ENCODE measurements around the gene PPIE. TPM values are rescaled to one million over a fixed set of nuclear protein-coding genes. Genes with fewer than 3 reads are reported as not detected.

PPIE gene
- total RNA-seq, 2 experiments from 2014 or later: 54.5 to 71.9 TPM

DNA sequence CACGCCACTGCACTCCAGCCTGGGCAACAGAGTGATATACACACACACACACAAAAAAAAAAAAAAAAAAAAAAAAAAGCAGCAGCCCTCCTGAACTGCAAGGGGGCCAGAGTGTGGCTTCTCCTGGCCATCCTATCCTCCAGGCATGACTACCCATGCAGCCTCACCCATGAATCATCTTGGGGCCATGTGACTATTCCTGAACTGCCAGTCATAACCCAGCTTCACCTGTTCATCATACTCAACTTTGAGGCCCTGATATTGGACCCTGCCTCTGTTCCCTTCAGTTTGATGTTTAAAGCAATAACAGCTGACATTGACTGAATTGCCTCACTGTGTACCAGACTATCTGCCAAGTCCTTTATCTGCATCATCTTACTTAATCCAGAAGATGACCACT lies 44.7 kb upstream of the PPIE start:
- no TSS peak for BruUV-seq (replicated peaks)
- intact Hi-C loops (cut with micrococcal nuclease; ENCODE audit: unreplicated experiment): no loop called here
- H3K9me3 ChIP-seq (ENCODE audit: low read length): no peaks in the 10 kb centered on the region
- no peak for DNase-seq (ENCODE audit: low spot score)
- H4K20me1 ChIP-seq (ENCODE audit: insufficient read depth, low read length): no peaks in the 10 kb centered on the region
- no peak for TF ChIP-seq EZH2phosphoT487 (IDR thresholded peaks at IDR 0.05; ENCODE audit: borderline replicate concordance, low read depth, low read length)
- H3K4me2 ChIP-seq (ENCODE audit: low read length): no peak overlapping the region
- ChIA-PET POLR2A (interaction anchor here (0.6 kb wide), 2 partner anchors 13 to 172 kb away, joined by 3 read pairs; no protein-coding TSS in a partner anchor), CTCF (ENCODE audit: unreplicated experiment) (no interaction called here)
- no peaks in the 10 kb centered on the region for H3K9me2 ChIP-seq (ENCODE audit: insufficient read depth, low read length)
- H3K4me3 ChIP-seq (ENCODE audit: low read depth, low read length, poor library complexity, severe bottlenecking): no peak overlapping the region
- no peaks in the 10 kb centered on the region for H3K36me3 ChIP-seq (ENCODE audit: insufficient read depth, low read length)
- H2AFZ ChIP-seq (ENCODE audit: low read length): no peak overlapping the region
- no peaks in the 10 kb centered on the region for H3K79me2 ChIP-seq (ENCODE audit: insufficient read depth, low read depth, low read length)
- no peak overlapping the region for H3K27ac ChIP-seq (ENCODE audit: low read depth, low read length, poor library complexity, severe bottlenecking)
- no peaks in the 10 kb centered on the region for H3K4me1 ChIP-seq (ENCODE audit: insufficient read depth, low read length, poor library complexity, severe bottlenecking)

DNA sequence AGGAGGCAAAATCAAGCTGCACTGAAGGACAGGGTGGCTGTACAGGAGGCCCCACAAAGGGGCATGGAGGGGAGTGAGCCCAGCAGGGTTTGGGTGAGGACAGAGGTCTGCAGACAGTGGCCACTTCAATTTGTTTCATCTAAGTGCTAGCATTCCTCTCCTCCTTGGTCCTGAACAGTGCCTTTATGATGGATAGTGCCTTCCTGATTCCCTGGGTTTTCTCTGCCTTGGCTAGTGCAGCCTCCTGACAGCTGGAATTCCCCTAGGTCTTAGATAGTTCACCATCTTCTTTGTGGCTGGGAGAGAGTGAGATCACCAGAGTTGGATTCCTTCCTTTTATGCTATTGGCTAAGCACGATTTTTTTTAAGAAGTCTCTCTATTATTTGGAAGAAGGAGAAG lies 43.7 kb upstream of the PPIE start:
- BruUV-seq (replicated peaks): no TSS peak
- Histone ChIP-seq H3K4me3 (ENCODE audit: low read depth, low read length, poor library complexity, severe bottlenecking) (no peak overlapping the region), H3K27ac (ENCODE audit: low read depth, low read length, poor library complexity, severe bottlenecking) (no peak overlapping the region), H3K9me2 (ENCODE audit: insufficient read depth, low read length) (no peaks in the 10 kb centered on the region), H3K36me3 (ENCODE audit: insufficient read depth, low read length) (no peaks in the 10 kb centered on the region), H3K4me1 (ENCODE audit: insufficient read depth, low read length, poor library complexity, severe bottlenecking) (no peaks in the 10 kb centered on the region), H2AFZ (ENCODE audit: low read length) (no peak overlapping the region), H3K4me2 (ENCODE audit: low read length) (no peak overlapping the region), H3K9me3 (ENCODE audit: low read length) (no peaks in the 10 kb centered on the region), H4K20me1 (ENCODE audit: insufficient read depth, low read length) (no peaks in the 10 kb centered on the region), H3K79me2 (ENCODE audit: insufficient read depth, low read depth, low read length) (no peaks in the 10 kb centered on the region)
- POLR2A ChIA-PET: no interaction called here
- TF ChIP-seq, protein P1, sequence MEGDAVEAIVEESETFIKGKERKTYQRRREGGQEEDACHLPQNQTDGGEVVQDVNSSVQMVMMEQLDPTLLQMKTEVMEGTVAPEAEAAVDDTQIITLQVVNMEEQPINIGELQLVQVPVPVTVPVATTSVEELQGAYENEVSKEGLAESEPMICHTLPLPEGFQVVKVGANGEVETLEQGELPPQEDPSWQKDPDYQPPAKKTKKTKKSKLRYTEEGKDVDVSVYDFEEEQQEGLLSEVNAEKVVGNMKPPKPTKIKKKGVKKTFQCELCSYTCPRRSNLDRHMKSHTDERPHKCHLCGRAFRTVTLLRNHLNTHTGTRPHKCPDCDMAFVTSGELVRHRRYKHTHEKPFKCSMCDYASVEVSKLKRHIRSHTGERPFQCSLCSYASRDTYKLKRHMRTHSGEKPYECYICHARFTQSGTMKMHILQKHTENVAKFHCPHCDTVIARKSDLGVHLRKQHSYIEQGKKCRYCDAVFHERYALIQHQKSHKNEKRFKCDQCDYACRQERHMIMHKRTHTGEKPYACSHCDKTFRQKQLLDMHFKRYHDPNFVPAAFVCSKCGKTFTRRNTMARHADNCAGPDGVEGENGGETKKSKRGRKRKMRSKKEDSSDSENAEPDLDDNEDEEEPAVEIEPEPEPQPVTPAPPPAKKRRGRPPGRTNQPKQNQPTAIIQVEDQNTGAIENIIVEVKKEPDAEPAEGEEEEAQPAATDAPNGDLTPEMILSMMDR (conservative IDR thresholded peaks at IDR 0.05; ENCODE audit: low read length): no peak
- no peak for TF ChIP-seq EZH2phosphoT487 (IDR thresholded peaks at IDR 0.05; ENCODE audit: borderline replicate concordance, low read depth, low read length)
- no peak for DNase-seq (ENCODE audit: low spot score)
- intact Hi-C loops (cut with micrococcal nuclease; ENCODE audit: unreplicated experiment): no loop called here
- CTCF ChIA-PET (ENCODE audit: unreplicated experiment): no interaction called here

DNA sequence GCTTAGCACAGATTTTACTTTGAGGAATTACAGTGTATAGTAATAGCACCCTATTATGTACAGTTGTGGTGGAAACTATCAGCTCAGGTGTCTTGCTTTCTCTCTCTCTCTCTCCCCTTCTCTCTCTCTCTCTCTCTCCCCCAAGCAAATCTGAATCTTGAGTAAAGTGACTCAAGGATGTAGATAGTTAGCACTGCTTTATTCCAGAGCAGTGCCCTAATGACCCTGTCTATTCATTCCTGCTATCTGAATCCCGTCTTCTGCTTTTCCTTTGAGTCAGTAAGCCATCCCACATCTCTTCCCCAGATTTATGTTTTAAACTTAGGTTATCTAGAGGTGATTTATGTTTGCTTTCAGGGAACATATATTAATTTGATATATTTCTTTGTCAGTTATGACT lies 42.2 kb upstream of the PPIE start:
- no TSS peak for BruUV-seq (replicated peaks)
- H3K9me3 ChIP-seq (ENCODE audit: low read length): no peaks in the 10 kb centered on the region
- CTCF ChIA-PET (ENCODE audit: unreplicated experiment): no interaction called here
- H4K20me1 ChIP-seq (ENCODE audit: insufficient read depth, low read length): no peaks in the 10 kb centered on the region
- H3K4me3 ChIP-seq (ENCODE audit: low read depth, low read length, poor library complexity, severe bottlenecking): no peak overlapping the region
- H3K4me1 ChIP-seq (ENCODE audit: insufficient read depth, low read length, poor library complexity, severe bottlenecking): no peaks in the 10 kb centered on the region
- DNase-seq (ENCODE audit: low spot score): no peak
- H3K27ac ChIP-seq (ENCODE audit: low read depth, low read length, poor library complexity, severe bottlenecking): no peak overlapping the region
- no peak overlapping the region for H3K4me2 ChIP-seq (ENCODE audit: low read length)
- POLR2A ChIA-PET: no interaction called here
- TF ChIP-seq, protein P1 (conservative IDR thresholded peaks at IDR 0.05; ENCODE audit: low read length): no peak
- TF ChIP-seq EZH2phosphoT487 (IDR thresholded peaks at IDR 0.05; ENCODE audit: borderline replicate concordance, low read depth, low read length): no peak
- no peaks in the 10 kb centered on the region for H3K36me3 ChIP-seq (ENCODE audit: insufficient read depth, low read length)
- no peaks in the 10 kb centered on the region for H3K79me2 ChIP-seq (ENCODE audit: insufficient read depth, low read depth, low read length)
- H2AFZ ChIP-seq (ENCODE audit: low read length): no peak overlapping the region
- intact Hi-C loops (cut with micrococcal nuclease; ENCODE audit: unreplicated experiment): no loop called here
- no peaks in the 10 kb centered on the region for H3K9me2 ChIP-seq (ENCODE audit: insufficient read depth, low read length)
